MM.1S (cell line): ENCODE results near the gene LEMD2.

Experiments used
- DNase-seq: peaks from one replicate; pipeline ENCODE4 v3.0.0-alpha.2; 2015
- H2AFZ ChIP-seq: fragments of 300-600 bp; sonication (generic); 2 replicates; pipeline ENCODE4 v1.6.0; 2016; ENCODE audit warnings: antibody characterized with exemption, low read length
- H3F3A ChIP-seq: fragments of 300-600 bp; sonication (generic); 2 replicates; pipeline ENCODE4 v1.6.1; 2016; ENCODE audit warnings: mild to moderate bottlenecking, antibody characterized with exemption, low read length, moderate library complexity, mixed read lengths; ENCODE audit not compliant: insufficient read depth
- H3K27ac ChIP-seq: fragments of 300-600 bp; sonication (generic); 2 replicates; pipeline ENCODE4 v1.5.1; 2016; ENCODE audit warnings: mild to moderate bottlenecking, low read length
- H3K27me3 ChIP-seq: fragments of 300-600 bp; sonication (generic); replicated peaks from 2 replicates; pipeline ENCODE4 v1.6.0; 2016; ENCODE audit warnings: low read length; ENCODE audit not compliant: insufficient read depth
- H3K36me3 ChIP-seq: fragments of 300-600 bp; sonication (generic); replicated peaks from 2 replicates; pipeline ENCODE4 v1.6.1; 2016; ENCODE audit warnings: mild to moderate bottlenecking, low read length, mixed read lengths; ENCODE audit not compliant: insufficient read depth
- H3K4me1 ChIP-seq: fragments of 300-600 bp; sonication (generic); 2 replicates; pipeline ENCODE4 v1.6.1; 2016; ENCODE audit warnings: low read length, mixed read lengths
- H3K4me2 ChIP-seq: fragments of 300-600 bp; sonication (generic); 2 replicates; pipeline ENCODE4 v1.6.0; 2016; ENCODE audit warnings: low read depth, low read length
- H3K4me3 ChIP-seq: fragments of 300-600 bp; sonication (generic); 2 replicates; pipeline ENCODE4 v1.5.1; 2016; ENCODE audit warnings: low read length, mixed read lengths
- H3K79me2 ChIP-seq: fragments of 300-600 bp; sonication (generic); 2 replicates; pipeline ENCODE4 v1.6.1; 2016; ENCODE audit warnings: mixed run types, low read length, mixed read lengths
- H3K9ac ChIP-seq: fragments of 300-600 bp; sonication (generic); 2 replicates; pipeline ENCODE4 v1.6.1; 2016; ENCODE audit warnings: low read length, mixed read lengths
- H3K9me2 ChIP-seq: fragments of 300-600 bp; sonication (generic); replicated peaks from 2 replicates; pipeline ENCODE4 v1.6.1; 2016; ENCODE audit warnings: mild to moderate bottlenecking, low read length, mixed read lengths; ENCODE audit not compliant: insufficient read depth
- H3K9me3 ChIP-seq: fragments of 300-600 bp; sonication (generic); replicated peaks from 2 replicates; pipeline ENCODE4 v1.6.1; 2016; ENCODE audit warnings: mild to moderate bottlenecking, low read length, mixed read lengths; ENCODE audit not compliant: insufficient read depth
- H4K20me1 ChIP-seq: fragments of 300-600 bp; sonication (generic); 2 replicates; pipeline ENCODE4 v1.6.1; 2016; ENCODE audit warnings: mild to moderate bottlenecking, low read length, moderate library complexity, mixed read lengths; ENCODE audit not compliant: insufficient read depth
- CTCF ChIP-seq: fragments of 300-600 bp; sonication (generic); IDR thresholded peaks from 2 replicates; pipeline ENCODE4 v1.5.1; 2016; ENCODE audit warnings: antibody characterized with exemption, low read length, mixed read lengths
- EZH2 ChIP-seq: fragments of 300-600 bp; sonication (generic); optimal IDR thresholded peaks from 2 replicates; pipeline ENCODE3; 2017; ENCODE audit warnings: low read depth, mild to moderate bottlenecking, antibody characterized with exemption, low read length, mixed read lengths
- EZH2phosphoT487 ChIP-seq: fragments of 300-600 bp; sonication (generic); IDR thresholded peaks from 2 replicates; pipeline ENCODE4 v1.6.1; 2018; ENCODE audit warnings: antibody characterized with exemption, low read length

LEMD2 gene

GRCh38 chr6:33813990-33814985, 25.4 kb upstream of the LEMD2 start:
- no peaks in the 10 kb centered on the region for H3K4me1 ChIP-seq
- DNase-seq, result no peak
- no peaks in the 10 kb centered on the region for H3K36me3 ChIP-seq
- H3K4me3 ChIP-seq, result no peak overlapping the region
- no peaks in the 10 kb centered on the region for H3K9me2 ChIP-seq
- no peaks in the 10 kb centered on the region for H3K9me3 ChIP-seq
- H3K4me2 ChIP-seq, result no peak overlapping the region
- no peaks in the 10 kb centered on the region for H4K20me1 ChIP-seq
- no peak overlapping the region for H3K9ac ChIP-seq
- no peak overlapping the region for H2AFZ ChIP-seq
- H3K27me3 ChIP-seq, result peaks cover 81% of the 10 kb centered on the region
- no peaks in the 10 kb centered on the region for H3K79me2 ChIP-seq
- H3F3A ChIP-seq, result no peaks in the 10 kb centered on the region
- no peak overlapping the region for H3K27ac ChIP-seq
- no peak for TF ChIP-seq EZH2phosphoT487
- no peak for TF ChIP-seq CTCF
- no peak for TF ChIP-seq EZH2

GRCh38 chr6:33813246-33813904, 24.4 kb upstream of the LEMD2 start:
- Histone ChIP-seq H3K4me3 (no peak overlapping the region), H3K36me3 (no peaks in the 10 kb centered on the region), H3F3A (no peaks in the 10 kb centered on the region), H3K9me3 (no peaks in the 10 kb centered on the region), H3K9me2 (no peaks in the 10 kb centered on the region), H3K27me3 (peaks cover 82% of the 10 kb centered on the region), H3K4me2 (no peak overlapping the region), H3K27ac (no peak overlapping the region), H3K4me1 (no peaks in the 10 kb centered on the region), H2AFZ (no peak overlapping the region), H4K20me1 (no peaks in the 10 kb centered on the region), H3K79me2 (no peaks in the 10 kb centered on the region), H3K9ac (no peak overlapping the region)
- TF ChIP-seq EZH2phosphoT487, result no peak
- no peak for TF ChIP-seq EZH2
- no peak for TF ChIP-seq CTCF
- no peak for DNase-seq

GRCh38 chr6:33812669-33813068, 23.7 kb upstream of the LEMD2 start:
- peaks cover 5% of the 10 kb centered on the region for H3K4me1 ChIP-seq
- no peaks in the 10 kb centered on the region for H3K79me2 ChIP-seq
- H3K4me3 ChIP-seq, result no peak overlapping the region
- TF ChIP-seq EZH2 (no peak), CTCF (peak; percentile 32), EZH2phosphoT487 (no peak)
- H3K9me2 ChIP-seq, result no peaks in the 10 kb centered on the region
- no peak overlapping the region for H3K27ac ChIP-seq
- no peaks in the 10 kb centered on the region for H4K20me1 ChIP-seq
- no peaks in the 10 kb centered on the region for H3K36me3 ChIP-seq
- no peak overlapping the region for H3K4me2 ChIP-seq
- H3K9me3 ChIP-seq, result no peaks in the 10 kb centered on the region
- H2AFZ ChIP-seq, result no peak overlapping the region
- H3K27me3 ChIP-seq, result peaks cover 82% of the 10 kb centered on the region
- DNase-seq, result peak; percentile 43
- no peak overlapping the region for H3K9ac ChIP-seq
- H3F3A ChIP-seq, result no peaks in the 10 kb centered on the region
